CD4-positive, alpha-beta memory T cell (primary cell): ENCODE results near the gene FOXD4L3. TPM values are rescaled to one million over a fixed set of nuclear protein-coding genes. Genes with fewer than 3 reads are reported as not detected.
"Not testable (repeated sequence)": the region's sequence is repeated elsewhere in the genome, so short reads cannot be mapped to it uniquely, and the experiment has no call there.

Experiments used
- CTCF ChIA-PET: fragments of 350-600 bp; sonication (Branson Sonifier 250); formaldehyde crosslinking; loops from one replicate; lab custom pipeline; 2021; ENCODE audit warnings: inconsistent platforms; ENCODE audit not compliant: partially characterized antibody; lab: Charles Lee
- POLR2A ChIA-PET: fragments of 350-600 bp; sonication (Branson Sonifier 250); formaldehyde crosslinking; loops from one replicate; lab custom pipeline; 2021; ENCODE audit not compliant: partially characterized antibody; lab: Charles Lee
- DNase-seq, 5 donors: peaks; one replicate each; pipeline versions ENCODE4 v3.0.0 to v3.0.0-alpha.2; 2020 to 2022; ENCODE audit warnings: mixed read lengths in 1 of 5
- H3K27ac ChIP-seq: one replicate; pipeline ENCODE4 v1.7.0; 2013; ENCODE audit warnings: low read depth, low read length
- H3K27me3 ChIP-seq: 2 replicates; pipeline ENCODE4 v1.7.0; 2013; ENCODE audit warnings: mild to moderate bottlenecking, low read length, moderate library complexity; ENCODE audit not compliant: insufficient read depth
- H3K36me3 ChIP-seq: 2 replicates; pipeline ENCODE4 v1.7.0; 2013; ENCODE audit warnings: mild to moderate bottlenecking, low read length, moderate library complexity; ENCODE audit not compliant: insufficient read depth
- H3K4me1 ChIP-seq: 2 replicates; pipeline ENCODE4 v1.7.0; 2013; ENCODE audit warnings: mild to moderate bottlenecking, low read length, moderate library complexity; ENCODE audit not compliant: insufficient read depth
- H3K4me3 ChIP-seq, 2 donors: one replicate each; pipeline ENCODE4 v1.7.0; 2013; ENCODE audit warnings: low read length in 2 of 2, mild to moderate bottlenecking in 1 of 2
- H3K9me3 ChIP-seq, 2 donors: one replicate each; pipeline ENCODE4 v1.7.0; 2013; ENCODE audit warnings: low read length in 2 of 2, control low read depth in 1 of 2; ENCODE audit not compliant: control insufficient read depth in 1 of 2
- H3K27ac Mint-ChIP-seq, 7 donors: one replicate each; pipeline ENCODE4 v1.8.0; 2020 to 2021; ENCODE audit warnings: mixed read lengths in 7 of 7, mild to moderate bottlenecking in 6 of 7, inconsistent platforms in 3 of 7, moderate library complexity in 3 of 7
- H3K27me3 Mint-ChIP-seq, 2 donors: one replicate each; pipeline ENCODE4 v1.8.0; 2020 to 2021; ENCODE audit warnings: mixed read lengths in 2 of 2
- H3K36me3 Mint-ChIP-seq, 2 donors: one replicate each; pipeline ENCODE4 v1.8.0; 2020 to 2021; ENCODE audit warnings: mixed read lengths in 2 of 2, inconsistent platforms in 1 of 2, mild to moderate bottlenecking in 1 of 2
- H3K4me1 Mint-ChIP-seq, 4 donors: one replicate each; pipeline ENCODE4 v1.8.0; 2020 to 2021; ENCODE audit warnings: mixed read lengths in 4 of 4, mild to moderate bottlenecking in 1 of 4
- H3K4me3 Mint-ChIP-seq, 8 donors: one replicate each; pipeline ENCODE4 v1.8.0; 2020 to 2021; ENCODE audit warnings: mixed read lengths in 8 of 8, mild to moderate bottlenecking in 7 of 8, moderate library complexity in 6 of 8, inconsistent platforms in 3 of 8
- H3K9me3 Mint-ChIP-seq, 8 donors: one replicate each; pipeline ENCODE4 v1.8.0; 2020 to 2021; ENCODE audit warnings: mixed read lengths in 8 of 8, mild to moderate bottlenecking in 5 of 8, inconsistent platforms in 3 of 8, moderate library complexity in 1 of 8
- intact Hi-C: fragments of 100-400 bp; cut with micrococcal nuclease; formaldehyde crosslinking; loops from one replicate; pipeline ENCODE4 v1.15.1; 2023
- polyA plus RNA-seq, 2 donors: library from polyadenylated mRNA; unstranded; fragments of 300-500 nt; fragmentation: Illumina TruSeq; gene quantifications; one replicate each; pipeline ENCODE4 v1.2.3, GENCODE V29; 2021
- total RNA-seq, 2 experiments: library from RNA; stranded (reverse); gene quantifications; one replicate each; pipeline ENCODE4 v1.2.3, GENCODE V29; 2021

Gene FOXD4L3
- total RNA-seq (under 1 TPM in 1 of 2 experiments, not detected in 1; 0.32 TPM), polyA plus RNA-seq (not detected)

DNA sequence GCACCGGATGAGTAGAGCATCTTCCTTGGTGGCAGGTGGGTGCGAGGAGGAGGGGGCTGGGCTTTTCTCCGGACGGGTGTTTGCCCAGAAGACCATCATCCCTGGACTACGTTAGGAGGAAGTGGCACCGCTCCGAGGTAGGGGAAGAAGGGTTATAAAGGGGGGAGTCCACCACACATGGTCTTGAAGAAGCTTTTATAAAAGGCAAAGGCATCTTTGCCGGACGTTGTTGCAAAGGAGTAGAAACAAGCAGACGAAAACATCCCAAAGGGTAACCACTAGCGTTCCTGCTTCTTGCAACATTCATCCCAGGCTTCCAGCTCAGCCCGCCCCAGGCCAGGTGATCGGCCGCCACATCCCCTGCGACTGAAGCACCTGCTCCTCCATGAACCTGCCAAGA is at the start of gene FOXD4L3:
Gene FOXD4L3 (plus strand): TSS at position 301 of the 400 bp plus-strand sequence. CDS start 85 bp downstream, at position 386.
- CTCF ChIA-PET, H3K36me3 ChIP-seq, H3K27me3 Mint-ChIP-seq, H3K4me3 ChIP-seq, H3K4me1 Mint-ChIP-seq, H3K9me3 ChIP-seq, H3K27ac Mint-ChIP-seq, H3K4me3 Mint-ChIP-seq, H3K36me3 Mint-ChIP-seq, H3K27ac ChIP-seq, intact Hi-C loops, H3K4me1 ChIP-seq, DNase-seq, H3K9me3 Mint-ChIP-seq, POLR2A ChIA-PET, H3K27me3 ChIP-seq: not testable (repeated sequence)

DNA sequence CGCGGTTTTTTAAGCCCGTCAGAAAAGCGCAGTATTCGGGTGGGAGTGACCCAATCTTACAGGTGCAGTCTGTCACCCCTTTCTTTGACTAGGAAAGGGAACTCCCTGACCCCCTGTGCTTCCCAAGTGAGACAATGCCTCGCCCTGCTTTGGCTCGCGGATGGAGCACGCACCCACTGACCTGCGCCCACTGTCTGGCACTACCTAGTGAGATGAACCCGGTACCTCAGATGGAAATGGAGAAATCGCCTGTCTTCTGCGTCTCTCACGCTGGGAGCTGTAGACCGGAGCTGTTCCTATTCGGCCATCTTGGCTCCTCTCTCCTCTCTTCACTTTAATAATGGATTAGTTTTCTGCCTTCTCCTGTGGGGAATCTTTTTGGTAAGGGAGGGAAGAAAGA is 21.6 kb upstream of the FOXD4L3 start:
- POLR2A ChIA-PET, result not testable (repeated sequence)

DNA sequence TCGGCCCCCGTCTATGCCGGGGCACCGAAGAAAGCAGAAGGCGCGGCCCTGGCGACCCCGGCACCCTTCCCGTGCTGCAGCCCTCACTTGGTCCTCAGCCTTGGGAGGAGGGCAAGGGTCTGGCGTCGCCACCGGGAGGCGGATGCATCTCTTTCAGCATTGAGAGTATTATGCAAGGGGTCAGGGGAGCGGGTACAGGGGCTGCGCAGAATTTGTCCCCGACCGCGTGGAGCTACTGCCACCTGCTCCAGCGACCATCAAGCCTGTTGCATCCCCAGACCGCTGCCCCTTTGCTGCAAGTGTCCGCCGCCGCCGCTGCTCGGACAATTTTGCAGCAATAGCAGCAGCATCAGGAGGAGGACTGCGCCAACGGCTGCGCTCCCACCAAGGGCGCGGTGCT is 1.1 kb downstream of the FOXD4L3 start:
- H3K4me1 ChIP-seq, H3K4me1 Mint-ChIP-seq, H3K27ac Mint-ChIP-seq, intact Hi-C loops, H3K9me3 ChIP-seq, H3K4me3 Mint-ChIP-seq, H3K36me3 Mint-ChIP-seq, CTCF ChIA-PET, H3K36me3 ChIP-seq, H3K9me3 Mint-ChIP-seq, DNase-seq, H3K27me3 ChIP-seq, POLR2A ChIA-PET, H3K27me3 Mint-ChIP-seq, H3K27ac ChIP-seq, H3K4me3 ChIP-seq: not testable (repeated sequence)

More for the DNA sequence above, 21.6 kb upstream of the FOXD4L3 start:
- H3K36me3 ChIP-seq, H3K9me3 ChIP-seq, H3K27ac ChIP-seq, H3K27me3 ChIP-seq, CTCF ChIA-PET, H3K4me3 Mint-ChIP-seq, H3K4me1 ChIP-seq, DNase-seq, H3K36me3 Mint-ChIP-seq, H3K9me3 Mint-ChIP-seq, intact Hi-C loops, H3K27me3 Mint-ChIP-seq, H3K4me1 Mint-ChIP-seq, H3K4me3 ChIP-seq, H3K27ac Mint-ChIP-seq: not testable (repeated sequence)

DNA sequence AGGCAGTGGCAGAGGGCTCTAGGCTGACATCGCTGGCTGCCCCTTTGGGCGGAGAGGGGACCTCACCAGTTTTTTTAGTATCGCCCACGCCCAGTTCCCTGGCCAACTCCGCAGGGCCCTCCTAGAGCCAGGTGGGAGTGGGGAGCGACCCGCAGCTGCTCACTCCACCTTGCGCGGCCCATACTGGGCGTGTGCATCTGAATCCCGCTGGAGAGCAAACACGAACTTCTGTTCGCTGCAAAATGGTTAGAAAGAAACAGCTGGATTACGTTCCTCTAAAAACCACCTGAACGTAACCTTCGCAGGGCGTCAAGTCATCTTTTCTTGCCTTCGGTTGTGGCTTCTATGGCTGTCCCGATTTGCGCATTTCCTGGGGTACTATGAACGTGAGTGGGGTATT is 1.5 kb downstream of the FOXD4L3 start:
- CTCF ChIA-PET, intact Hi-C loops, H3K27ac ChIP-seq, H3K27me3 Mint-ChIP-seq, DNase-seq, H3K4me3 Mint-ChIP-seq, H3K27ac Mint-ChIP-seq, POLR2A ChIA-PET, H3K36me3 ChIP-seq, H3K36me3 Mint-ChIP-seq, H3K9me3 Mint-ChIP-seq, H3K4me1 ChIP-seq, H3K9me3 ChIP-seq, H3K27me3 ChIP-seq, H3K4me3 ChIP-seq, H3K4me1 Mint-ChIP-seq: not testable (repeated sequence)

DNA sequence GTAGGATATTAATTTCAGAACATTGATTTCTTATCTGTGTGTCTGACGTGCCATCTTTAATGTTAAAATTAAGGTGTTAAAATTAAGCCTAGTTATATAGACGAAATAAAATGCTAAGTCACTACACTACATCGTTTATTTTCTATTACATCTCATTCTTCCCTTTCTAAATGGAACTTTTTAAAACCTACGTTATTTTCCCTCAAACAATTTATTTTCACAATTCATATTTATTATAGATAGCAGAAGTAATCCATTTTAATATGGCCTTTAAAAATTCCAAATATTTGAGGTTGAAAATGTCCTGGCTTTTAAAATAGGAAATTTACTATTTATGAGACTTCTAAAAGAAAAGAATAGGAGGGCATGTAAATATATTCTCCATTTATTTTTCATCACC is 2.1 kb downstream of the FOXD4L3 start:
- H3K4me3 Mint-ChIP-seq, CTCF ChIA-PET, H3K9me3 ChIP-seq, H3K36me3 ChIP-seq, H3K4me1 Mint-ChIP-seq, H3K27ac Mint-ChIP-seq, POLR2A ChIA-PET, H3K27ac ChIP-seq, H3K4me3 ChIP-seq, H3K27me3 ChIP-seq, intact Hi-C loops, H3K36me3 Mint-ChIP-seq, H3K27me3 Mint-ChIP-seq, H3K4me1 ChIP-seq, DNase-seq, H3K9me3 Mint-ChIP-seq: not testable (repeated sequence)

DNA sequence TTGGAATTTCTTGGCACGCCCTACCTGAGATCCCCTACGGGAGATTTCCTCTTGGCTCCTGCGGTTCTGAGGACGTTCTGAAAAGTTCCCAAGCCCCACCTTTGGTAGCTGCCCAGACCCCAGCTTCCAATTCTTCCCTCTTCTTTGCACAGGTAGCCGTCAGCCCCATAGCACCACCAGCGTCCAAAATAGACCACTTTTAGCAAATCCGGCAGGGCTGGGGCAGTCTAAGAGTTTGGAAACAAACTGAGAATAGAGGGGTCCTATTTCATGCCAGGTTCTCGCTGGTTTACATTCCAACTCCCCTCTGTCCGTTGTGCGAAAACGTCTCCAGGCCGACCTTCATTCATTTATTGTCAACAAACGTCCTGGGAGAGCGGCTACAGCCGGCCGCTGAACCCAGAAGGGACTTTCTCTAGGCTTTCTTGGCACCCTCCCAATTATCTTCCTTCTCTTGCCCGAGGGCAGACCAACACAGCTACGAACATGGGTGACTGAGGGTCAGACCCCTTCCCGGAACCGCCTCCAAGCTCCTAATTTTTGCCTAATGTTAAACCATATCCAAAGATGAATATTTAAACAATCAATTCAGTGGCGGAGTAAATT is 3.1 kb downstream of the FOXD4L3 start:
- H3K27me3 ChIP-seq, H3K9me3 ChIP-seq, CTCF ChIA-PET, H3K27ac ChIP-seq, H3K27me3 Mint-ChIP-seq, H3K36me3 ChIP-seq, H3K27ac Mint-ChIP-seq, H3K4me1 Mint-ChIP-seq, intact Hi-C loops, H3K4me1 ChIP-seq, DNase-seq, H3K4me3 Mint-ChIP-seq, POLR2A ChIA-PET, H3K9me3 Mint-ChIP-seq, H3K36me3 Mint-ChIP-seq, H3K4me3 ChIP-seq: not testable (repeated sequence)

DNA sequence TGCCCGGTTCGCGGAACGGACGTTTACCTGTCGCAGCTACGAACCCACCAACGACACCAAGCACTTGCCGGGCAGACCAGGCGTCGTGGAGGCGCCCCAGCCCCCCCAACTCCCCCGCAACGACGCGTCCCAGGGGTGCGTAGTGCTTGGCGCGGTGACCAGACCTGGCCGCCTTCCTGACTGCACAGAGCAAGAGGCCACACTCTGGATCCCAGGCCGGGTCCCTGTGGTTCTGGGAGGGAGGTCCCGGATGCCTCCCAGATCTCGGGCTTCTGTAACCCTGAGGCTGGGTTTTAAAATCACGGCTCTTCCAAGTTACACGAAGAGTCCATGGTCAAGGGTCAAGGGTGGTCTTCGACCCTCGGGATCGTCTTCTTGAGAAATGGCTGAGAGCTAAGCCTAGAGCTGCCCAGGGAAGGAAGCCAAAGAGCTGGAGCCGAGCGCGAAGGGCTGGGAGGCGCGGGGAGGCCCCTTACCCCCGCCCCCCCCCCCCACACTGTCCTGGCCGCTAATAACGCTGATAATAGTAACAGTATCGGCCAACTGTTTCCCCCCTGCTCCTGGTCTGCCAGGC is 3.8 kb downstream of the FOXD4L3 start:
- H3K36me3 Mint-ChIP-seq, H3K4me3 Mint-ChIP-seq, H3K27ac Mint-ChIP-seq, intact Hi-C loops, H3K36me3 ChIP-seq, H3K4me3 ChIP-seq, H3K9me3 Mint-ChIP-seq, H3K4me1 Mint-ChIP-seq, H3K27ac ChIP-seq, H3K27me3 Mint-ChIP-seq, H3K27me3 ChIP-seq, H3K9me3 ChIP-seq, POLR2A ChIA-PET, H3K4me1 ChIP-seq, DNase-seq, CTCF ChIA-PET: not testable (repeated sequence)

DNA sequence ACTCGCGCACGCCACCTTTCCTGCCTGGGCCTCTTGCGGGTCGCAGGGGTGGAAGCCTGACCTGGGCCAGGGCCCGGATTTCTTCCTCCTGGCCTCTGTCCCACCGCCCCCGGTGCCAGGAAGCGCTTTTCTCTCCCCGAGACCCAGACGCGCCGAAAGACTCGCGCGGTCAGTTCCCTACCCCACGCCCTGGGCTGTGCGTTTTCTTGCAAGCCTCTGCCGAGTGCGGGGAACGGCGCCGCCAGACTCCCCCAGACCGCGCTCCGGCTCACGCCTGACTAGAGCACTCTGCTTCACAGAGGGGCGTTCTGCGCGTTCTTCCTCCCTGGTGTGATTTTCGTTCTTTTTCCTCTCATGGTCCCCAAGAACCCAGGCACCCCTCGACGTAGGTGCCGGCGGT is 4.5 kb downstream of the FOXD4L3 start:
- POLR2A ChIA-PET, result not testable (repeated sequence)

More for the DNA sequence above, 4.5 kb downstream of the FOXD4L3 start:
- H3K27me3 ChIP-seq, DNase-seq, H3K9me3 ChIP-seq, intact Hi-C loops, H3K27me3 Mint-ChIP-seq, H3K4me1 Mint-ChIP-seq, H3K4me1 ChIP-seq, H3K36me3 Mint-ChIP-seq, H3K36me3 ChIP-seq, CTCF ChIA-PET, H3K4me3 Mint-ChIP-seq, H3K9me3 Mint-ChIP-seq, H3K27ac Mint-ChIP-seq, H3K27ac ChIP-seq, H3K4me3 ChIP-seq: not testable (repeated sequence)
